ENCODE data around the gene OXNAD1.

DNA sequence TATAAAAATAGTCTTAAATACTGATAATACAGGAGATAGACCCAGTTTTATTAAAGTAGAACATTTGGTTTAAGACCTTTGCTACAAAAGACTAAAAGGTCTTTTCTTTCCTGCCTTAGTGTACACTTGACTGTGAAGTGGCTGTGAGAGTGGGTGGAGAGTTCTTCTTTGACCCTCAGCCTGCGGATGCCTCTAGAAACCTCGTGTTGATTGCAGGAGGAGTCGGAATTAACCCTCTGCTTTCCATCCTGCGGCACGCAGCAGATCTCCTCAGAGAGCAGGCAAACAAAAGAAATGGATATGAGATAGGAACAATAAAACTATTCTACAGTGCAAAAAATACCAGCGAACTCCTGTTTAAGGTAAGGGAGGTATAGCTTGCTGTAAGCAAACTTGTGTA, 36.5 kb downstream of the OXNAD1 start:
- TF ChIP-seq, protein P1, sequence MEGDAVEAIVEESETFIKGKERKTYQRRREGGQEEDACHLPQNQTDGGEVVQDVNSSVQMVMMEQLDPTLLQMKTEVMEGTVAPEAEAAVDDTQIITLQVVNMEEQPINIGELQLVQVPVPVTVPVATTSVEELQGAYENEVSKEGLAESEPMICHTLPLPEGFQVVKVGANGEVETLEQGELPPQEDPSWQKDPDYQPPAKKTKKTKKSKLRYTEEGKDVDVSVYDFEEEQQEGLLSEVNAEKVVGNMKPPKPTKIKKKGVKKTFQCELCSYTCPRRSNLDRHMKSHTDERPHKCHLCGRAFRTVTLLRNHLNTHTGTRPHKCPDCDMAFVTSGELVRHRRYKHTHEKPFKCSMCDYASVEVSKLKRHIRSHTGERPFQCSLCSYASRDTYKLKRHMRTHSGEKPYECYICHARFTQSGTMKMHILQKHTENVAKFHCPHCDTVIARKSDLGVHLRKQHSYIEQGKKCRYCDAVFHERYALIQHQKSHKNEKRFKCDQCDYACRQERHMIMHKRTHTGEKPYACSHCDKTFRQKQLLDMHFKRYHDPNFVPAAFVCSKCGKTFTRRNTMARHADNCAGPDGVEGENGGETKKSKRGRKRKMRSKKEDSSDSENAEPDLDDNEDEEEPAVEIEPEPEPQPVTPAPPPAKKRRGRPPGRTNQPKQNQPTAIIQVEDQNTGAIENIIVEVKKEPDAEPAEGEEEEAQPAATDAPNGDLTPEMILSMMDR (IDR thresholded peaks at IDR 0.05), result no peak
- TF ChIP-seq POLR2AphosphoS5 (IDR thresholded peaks at IDR 0.05), result no peak
- TF ChIP-seq EP300 (IDR thresholded peaks at IDR 0.05), result no peak

All from suprapubic skin (tissue), 4 donors.